GM21723 (cell line): Measurements from ENCODE around the gene PDE8A.

Experiments used
- ATAC-seq: cut with Tn5 transposase; IDR thresholded peaks from one replicate; pipeline ENCODE4 v1.9.1; 2021; ENCODE audit warnings: mild to moderate bottlenecking, moderate library complexity; ENCODE audit not compliant: unreplicated experiment

Gene PDE8A

GRCh38 chr15:84981711-84982300 is at the start of gene PDE8A:
TSS of gene PDE8A (plus strand) at chr15:84981856. CDS start at chr15:84982163, 307 bp downstream.
- peak; percentile 19 for ATAC-seq

DNA sequence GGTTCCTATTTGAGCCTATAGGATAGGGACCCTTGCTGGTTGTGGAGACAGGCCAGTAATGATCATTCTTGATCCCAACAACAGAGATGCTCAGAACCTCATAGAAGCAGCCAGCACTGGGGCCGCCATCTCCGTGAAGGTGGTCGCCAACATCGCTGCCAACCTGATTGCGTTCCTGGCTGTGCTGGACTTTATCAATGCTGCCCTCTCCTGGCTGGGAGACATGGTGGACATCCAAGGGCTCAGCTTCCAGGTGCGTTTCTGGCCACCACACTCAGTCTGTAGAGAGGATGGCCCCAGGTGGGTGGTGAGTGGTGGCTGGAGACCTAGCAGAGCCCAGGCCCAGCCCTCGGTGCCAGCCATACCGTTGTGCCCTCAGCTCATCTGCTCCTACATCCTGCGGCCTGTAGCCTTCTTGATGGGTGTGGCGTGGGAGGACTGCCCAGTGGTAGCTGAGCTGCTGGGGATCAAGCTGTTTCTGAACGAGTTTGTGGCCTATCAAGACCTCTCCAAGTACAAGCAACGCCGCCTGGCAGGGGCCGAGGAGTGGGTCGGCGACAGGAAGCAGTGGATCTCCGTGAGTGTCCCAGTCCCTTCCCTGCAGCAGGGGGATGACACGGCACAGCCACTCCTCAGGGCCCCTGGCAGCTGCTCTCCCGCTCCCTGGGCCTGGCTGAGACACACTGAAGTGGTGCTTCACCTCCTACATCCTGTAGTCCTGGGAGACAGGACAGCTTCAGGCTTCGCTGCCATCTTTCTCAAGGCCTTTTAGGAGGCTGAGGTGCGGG is 46.5 kb upstream of the PDE8A start:
- ATAC-seq = no peak

DNA sequence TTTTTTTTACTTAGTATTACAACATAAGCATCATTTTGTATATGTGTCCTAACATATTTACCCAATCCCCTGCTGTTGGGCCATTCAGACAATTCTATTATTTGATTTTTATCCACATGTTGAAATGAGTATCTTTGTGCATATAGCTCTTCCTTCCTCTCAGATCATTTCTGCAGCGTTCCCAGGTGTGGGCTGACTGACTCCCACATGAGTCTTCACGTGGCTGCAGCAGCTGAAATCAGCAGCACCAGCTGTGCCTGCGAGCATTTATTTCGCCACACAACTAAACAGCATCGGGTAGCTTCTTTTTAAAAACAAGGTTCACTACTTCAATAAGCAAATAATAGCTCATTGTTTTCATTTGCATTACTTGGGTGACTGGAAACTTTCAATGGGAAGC is 44.5 kb upstream of the PDE8A start:
- ATAC-seq = no peak

DNA sequence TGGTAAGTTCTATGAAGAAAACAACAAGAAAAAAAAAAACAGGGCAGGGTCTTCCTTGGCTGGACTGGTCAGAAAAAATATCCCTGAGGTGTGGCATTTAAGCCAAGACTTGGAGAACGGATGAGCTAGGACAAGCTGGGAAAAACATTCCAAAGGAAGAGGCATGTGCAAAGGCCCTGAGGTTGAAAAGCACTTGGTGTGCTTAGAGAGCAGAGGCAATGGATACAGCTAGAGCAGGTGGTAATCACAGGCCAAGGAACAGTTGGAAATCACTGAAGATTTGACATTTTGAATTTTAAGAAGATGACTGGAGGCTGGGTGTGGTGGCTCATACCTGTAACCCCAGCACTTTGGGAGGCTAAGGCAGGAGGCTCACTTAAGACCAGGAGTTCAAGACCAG is 42.9 kb upstream of the PDE8A start:
- ATAC-seq = no peak

GRCh38 chr15:84940399-84940798 is 41.3 kb upstream of the PDE8A start:
- no peak for ATAC-seq

DNA sequence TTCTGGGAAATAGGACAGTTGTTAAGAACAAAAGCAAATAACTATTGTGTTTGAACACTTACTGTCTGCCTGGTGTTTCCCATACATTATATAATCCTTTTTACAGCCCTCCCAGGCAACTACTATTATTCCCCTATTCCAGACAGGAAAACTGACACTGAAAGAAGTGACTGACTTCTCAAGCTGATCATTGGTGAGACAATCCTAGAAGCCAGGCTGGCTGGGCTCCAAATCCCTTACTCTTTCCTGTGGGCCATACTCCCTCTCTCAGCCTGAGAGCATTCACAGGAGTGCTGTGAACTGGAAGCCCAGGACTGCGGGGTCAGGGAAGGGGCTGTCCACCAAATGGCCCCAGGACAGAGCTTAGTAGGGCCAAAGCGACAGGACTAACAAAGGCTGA is 39.2 kb upstream of the PDE8A start:
- no peak for ATAC-seq

DNA sequence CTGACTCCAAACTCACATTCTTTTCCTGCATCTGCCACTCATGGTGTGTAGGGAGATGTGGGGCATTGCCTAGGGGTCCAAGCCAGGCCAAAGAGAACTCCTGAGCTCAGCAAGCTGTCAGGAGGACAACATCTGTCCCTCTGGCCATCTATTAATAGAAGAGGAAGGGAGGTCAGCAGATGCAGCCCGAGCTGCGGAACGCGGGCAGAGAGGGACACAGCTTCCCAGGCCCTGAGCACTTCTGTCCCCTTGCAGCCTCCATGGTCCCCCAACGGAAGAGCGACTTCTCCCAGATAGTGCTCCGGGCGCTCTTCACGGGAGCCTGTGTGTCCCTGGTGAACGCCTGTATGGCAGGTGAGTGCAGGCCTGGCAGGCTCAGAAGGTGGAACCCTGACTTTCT is 37.3 kb upstream of the PDE8A start:
- no peak for ATAC-seq

GRCh38 chr15:84944861-84945260 is 36.8 kb upstream of the PDE8A start:
- ATAC-seq = no peak

DNA sequence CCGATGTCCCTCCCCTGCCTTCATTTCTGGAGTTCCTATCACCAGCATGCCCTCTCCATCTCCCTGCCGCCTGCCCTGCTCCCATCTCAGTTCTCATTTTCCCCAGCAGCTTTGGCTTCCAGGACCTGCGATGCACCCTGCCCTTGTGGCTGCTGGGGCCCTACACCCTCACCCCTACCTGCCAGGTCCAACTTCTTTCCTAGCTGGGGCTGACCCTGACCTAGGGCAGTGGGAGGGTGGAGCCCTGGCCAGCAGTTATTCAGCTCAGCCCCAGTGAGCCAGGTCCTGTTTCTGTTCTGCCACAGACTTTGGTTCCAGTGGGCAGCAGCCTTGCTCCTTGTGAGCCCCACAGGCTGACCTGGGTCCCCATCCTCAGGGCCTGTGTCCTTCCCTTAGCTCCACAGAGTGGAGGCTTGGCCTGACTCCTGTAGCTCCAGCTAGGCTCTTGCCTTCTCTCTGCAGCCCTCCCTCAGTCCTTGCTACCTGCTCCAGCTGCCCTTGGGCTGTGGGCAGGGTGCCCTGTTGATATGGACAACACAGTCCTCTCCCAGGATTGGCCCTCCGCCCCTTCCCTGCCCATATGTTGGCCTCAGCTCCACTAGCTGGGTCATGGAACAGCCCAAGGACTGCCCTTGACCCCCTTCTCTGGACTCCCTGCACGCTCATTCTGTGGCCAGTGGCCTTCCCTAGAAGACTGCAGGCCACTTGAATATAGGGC is 34.7 kb upstream of the PDE8A start:
- ATAC-seq = no peak

DNA sequence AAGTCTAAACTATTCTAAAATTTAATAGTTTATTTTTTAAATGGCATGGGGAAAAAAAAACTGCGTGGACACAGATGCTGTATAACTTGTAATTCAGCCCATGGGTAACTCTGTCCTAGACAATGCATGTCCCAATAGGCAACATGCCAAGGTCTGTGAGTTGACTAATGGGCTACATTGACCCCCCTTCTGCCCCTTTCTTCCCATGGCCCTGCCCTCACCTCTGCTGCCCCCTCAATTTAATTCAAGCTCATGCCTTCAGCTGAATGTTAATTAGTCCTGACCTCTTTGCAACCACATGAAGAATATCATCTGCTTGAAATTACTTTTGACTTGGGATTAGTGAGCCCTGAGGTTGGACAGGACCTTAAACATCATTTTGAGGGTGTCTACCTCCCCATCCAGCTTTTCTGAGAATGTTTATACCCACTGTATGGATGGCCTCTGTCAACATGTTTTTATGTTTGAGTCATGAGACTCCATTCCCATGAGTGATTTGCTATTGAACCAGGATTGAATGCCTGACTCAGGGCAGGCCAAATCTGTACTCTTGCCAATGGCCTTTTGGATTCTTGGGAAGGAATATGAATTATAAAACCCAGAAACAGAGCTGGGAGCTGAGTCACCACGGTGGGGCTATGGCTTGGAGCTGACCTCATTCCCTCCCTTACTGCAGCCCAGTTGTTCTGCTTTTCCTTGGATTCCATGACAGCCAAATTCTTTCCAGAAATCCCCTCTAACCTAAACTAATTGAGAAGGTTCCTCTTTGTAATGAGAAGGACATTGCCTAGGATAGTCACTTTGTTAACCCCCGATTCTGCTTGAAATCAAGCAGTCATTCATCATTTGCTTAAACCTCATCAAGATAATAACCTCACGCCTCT is 33.5 kb upstream of the PDE8A start:
- ATAC-seq = no peak

GRCh38 chr15:84949043-84949442 is 32.6 kb upstream of the PDE8A start:
- no peak for ATAC-seq

DNA sequence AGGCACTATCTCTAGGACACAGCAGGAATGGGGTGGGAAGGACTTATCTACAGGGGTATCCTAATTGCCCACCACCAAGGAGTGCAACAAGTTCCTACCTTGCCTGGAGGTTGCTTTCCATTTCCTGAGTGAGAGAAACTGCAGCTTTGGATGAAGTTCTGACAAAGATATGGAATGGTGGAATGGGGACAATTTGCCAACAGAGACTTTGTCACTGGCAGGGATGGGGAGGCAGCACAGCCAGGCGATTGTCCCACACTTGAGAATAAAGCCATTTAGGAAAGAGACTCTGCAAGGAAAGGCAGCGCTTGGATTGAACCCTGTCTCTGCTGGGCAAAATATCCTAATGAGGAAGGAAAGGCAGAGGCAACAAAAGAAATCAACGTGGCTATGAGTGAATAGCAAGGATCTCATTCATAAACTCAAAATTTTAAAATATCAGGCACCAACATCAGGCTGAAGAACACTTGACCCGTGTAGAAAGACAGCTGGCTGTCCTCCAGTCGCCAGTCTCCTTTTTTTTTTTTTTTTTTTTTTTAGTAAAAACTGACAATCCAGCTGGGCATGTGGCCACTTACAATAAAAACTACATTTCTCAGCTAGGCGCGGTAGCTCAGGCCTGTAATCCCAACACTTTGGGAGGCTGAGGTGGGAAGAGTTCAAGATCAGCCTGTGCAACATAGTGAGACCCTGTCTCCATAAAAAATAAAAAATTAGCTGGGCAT is 31.6 kb upstream of the PDE8A start:
- ATAC-seq = no peak

- ATAC-seq = no peak
Observed at GRCh38 chr15:84950570-84951111, 31.0 kb upstream of the PDE8A start.

DNA sequence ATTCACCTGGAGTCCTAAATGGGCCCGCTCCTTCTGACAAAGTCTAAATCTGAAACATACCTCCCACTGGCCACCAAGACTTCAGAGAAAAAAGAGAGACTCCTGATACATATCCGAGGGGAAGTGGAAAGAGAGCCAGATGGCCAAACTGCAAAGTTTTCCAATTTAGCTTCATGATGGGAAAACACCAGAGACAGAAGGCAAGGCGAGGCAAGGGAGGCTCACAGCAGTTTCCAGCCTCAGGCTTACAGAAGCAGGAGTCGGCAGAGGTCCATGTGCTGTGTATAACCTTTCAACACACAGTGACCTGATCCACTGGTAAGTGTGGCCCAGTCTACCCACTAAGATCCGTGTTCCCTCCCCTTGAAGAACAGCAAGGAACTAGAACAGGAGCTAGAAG is 29.9 kb upstream of the PDE8A start:
- no peak for ATAC-seq

DNA sequence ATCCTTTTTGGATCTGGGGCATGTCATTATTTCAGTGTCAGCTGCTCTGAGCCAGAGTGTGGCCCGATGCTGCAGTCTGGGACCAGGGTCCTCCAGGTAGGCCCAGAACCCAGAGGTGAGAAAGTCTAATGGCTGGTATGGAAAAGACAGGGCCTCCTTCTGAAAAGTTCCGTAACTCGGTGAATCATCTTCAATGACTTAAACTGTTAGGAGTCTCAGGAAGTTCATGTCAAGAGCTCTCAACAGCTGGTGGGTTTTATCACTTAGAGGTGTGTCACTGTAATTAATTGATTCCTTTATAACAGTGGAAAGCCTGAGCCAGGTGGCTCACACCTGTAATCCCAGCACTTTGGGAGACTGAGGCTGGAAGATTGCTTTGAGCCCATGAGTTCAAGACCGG is 28.5 kb upstream of the PDE8A start:
- no peak for ATAC-seq

- no peak for ATAC-seq
Observed at GRCh38 chr15:84953726-84954125, 27.9 kb upstream of the PDE8A start.

DNA sequence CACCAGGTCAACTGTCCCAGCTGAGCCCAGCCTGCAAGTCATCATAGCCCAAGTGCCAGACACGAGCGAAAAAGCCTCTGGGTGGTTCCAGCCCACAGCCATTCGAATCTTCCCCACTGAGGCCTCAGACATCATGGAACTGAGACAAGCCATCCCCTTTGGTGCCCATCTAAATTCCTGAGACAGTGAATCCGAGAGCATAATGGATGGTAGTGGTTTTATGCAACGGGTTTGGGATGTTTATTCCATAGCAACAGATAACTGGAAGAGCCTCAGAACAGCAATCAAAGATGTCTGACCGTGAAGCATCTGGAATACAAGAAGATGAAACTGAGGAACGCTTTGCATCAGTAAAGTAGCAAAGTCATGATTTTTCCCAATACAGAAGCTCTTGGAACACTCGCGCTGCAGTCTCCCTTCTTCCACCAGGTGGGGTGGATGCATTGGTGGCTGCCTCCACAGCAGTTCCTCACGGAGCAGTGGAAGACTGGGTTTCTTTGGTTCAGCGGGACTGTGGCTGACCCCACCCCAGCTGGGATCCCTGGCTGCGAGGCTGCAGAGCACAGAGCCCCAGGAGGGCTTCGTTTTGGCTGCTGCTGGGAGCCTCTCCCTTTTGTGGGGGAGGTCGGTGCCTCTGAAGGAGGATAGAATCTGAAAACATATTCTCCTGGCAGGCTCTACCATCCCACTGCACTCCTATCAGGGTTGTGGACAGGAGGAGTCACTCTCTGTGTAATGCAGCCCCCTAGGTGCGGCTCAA is 26.4 kb upstream of the PDE8A start:
- no peak for ATAC-seq

GRCh38 chr15:84956199-84956598 is 25.5 kb upstream of the PDE8A start:
- no peak for ATAC-seq

- ATAC-seq = no peak
Observed at GRCh38 chr15:84960391-84961113, 21.1 kb upstream of the PDE8A start.
